Activated B cell treated with CpG ODN at 0.5 μM for 24 hours (primary cell): ENCODE measurements around the gene DONSON. TPM values are rescaled to one million over a fixed set of nuclear protein-coding genes. Genes with fewer than 3 reads are reported as not detected.
A peak's percentile ranks its signal among the peaks of the same experiment; 100 is the strongest.

ENCODE experiments used
- ATAC-seq: fragments of 200-7000 bp; cut with Tn5 transposase; one replicate; pipeline ENCODE4 v1.10.0; 2021; ENCODE audit warnings: low read depth, mild to moderate bottlenecking, moderate library complexity
- CTCF ChIA-PET: fragments of 350-600 bp; sonication (Branson Sonifier 250); formaldehyde crosslinking; loops from one replicate; lab custom pipeline; 2021; ENCODE audit warnings: antibody characterized with exemption; lab: Charles Lee
- POLR2A ChIA-PET: fragments of 350-600 bp; sonication (Branson Sonifier 250); formaldehyde crosslinking; loops from one replicate; lab custom pipeline; 2021; ENCODE audit warnings: antibody characterized with exemption; lab: Charles Lee
- DNase-seq: peaks from one replicate; pipeline ENCODE4 v3.0.0; 2022
- H3K27ac Mint-ChIP-seq: one replicate; pipeline ENCODE4 v1.8.0; 2020; ENCODE audit warnings: mixed read lengths
- H3K27me3 Mint-ChIP-seq: one replicate; pipeline ENCODE4 v1.8.0; 2021; ENCODE audit warnings: mixed read lengths
- H3K36me3 Mint-ChIP-seq: one replicate; pipeline ENCODE4 v1.8.0; 2021; ENCODE audit warnings: low read depth, mixed read lengths
- H3K4me1 Mint-ChIP-seq: one replicate; pipeline ENCODE4 v1.8.0; 2021; ENCODE audit warnings: mixed read lengths
- H3K4me3 Mint-ChIP-seq: one replicate; pipeline ENCODE4 v1.8.0; 2020; ENCODE audit warnings: mild to moderate bottlenecking, mixed read lengths
- H3K9me3 Mint-ChIP-seq: one replicate; pipeline ENCODE4 v1.8.0; 2020; ENCODE audit warnings: mixed read lengths
- CTCF ChIP-seq: fragments of 200-600 bp; IDR thresholded peaks from one replicate; pipeline ENCODE4 v1.8.0; 2022; ENCODE audit warnings: antibody characterized with exemption, mild to moderate bottlenecking
- intact Hi-C: fragments of 100-400 bp; cut with micrococcal nuclease; formaldehyde crosslinking; loops from one replicate; pipeline ENCODE4 v1.15.1; 2024
- total RNA-seq: library from RNA; stranded (reverse); gene quantifications from 2 replicates; pipeline ENCODE4 v1.2.3, GENCODE V29; 2022

DONSON gene
- total RNA-seq, 1 donor from 2014 or later, result 4.4 TPM

- ChIA-PET CTCF (no interaction called here), POLR2A (interaction anchor here (1.2 to 2.3 kb wide), 3 partner anchors 9 to 61 kb away, joined by 3 to 7 read pairs (median 5); partner anchors contain the start of genes DNAJC28, DONSON and SON)
- no peak overlapping the region for H3K27ac Mint-ChIP-seq
- no peak overlapping the region for H3K4me3 Mint-ChIP-seq
- H3K27me3 Mint-ChIP-seq, result no peaks in the 10 kb centered on the region
- H3K36me3 Mint-ChIP-seq, result peaks cover 86% of the 10 kb centered on the region
- intact Hi-C loops, result no loop called here
- peak; percentile 7 for ATAC-seq
- H3K4me1 Mint-ChIP-seq, result peaks cover 27% of the 10 kb centered on the region
- no peak for TF ChIP-seq CTCF
- DNase-seq, result no peak
- H3K9me3 Mint-ChIP-seq, result peaks cover 3% of the 10 kb centered on the region
Observed at GRCh38 chr21:33552093-33552998, 36.1 kb downstream of the DONSON start.

GRCh38 chr21:33551664-33552063, 36.8 kb downstream of the DONSON start:
- ChIA-PET POLR2A (interaction anchor here (0.6 to 2.3 kb wide), 4 partner anchors 9 to 615 kb away, joined by 3 to 7 read pairs (median 4); partner anchors contain the start of genes DNAJC28, DONSON and SON), CTCF (no interaction called here)
- intact Hi-C loops, result no loop called here
- no peak for DNase-seq
- no peak overlapping the region for H3K27ac Mint-ChIP-seq
- H3K9me3 Mint-ChIP-seq, result peaks cover 3% of the 10 kb centered on the region
- peaks cover 25% of the 10 kb centered on the region for H3K4me1 Mint-ChIP-seq
- H3K27me3 Mint-ChIP-seq, result no peaks in the 10 kb centered on the region
- no peak overlapping the region for H3K4me3 Mint-ChIP-seq
- no peak for TF ChIP-seq CTCF
- H3K36me3 Mint-ChIP-seq, result peaks cover 84% of the 10 kb centered on the region
- ATAC-seq, result no peak

GRCh38 chr21:33550772-33551660, 37.5 kb downstream of the DONSON start:
- no peak for ATAC-seq
- H3K4me1 Mint-ChIP-seq, result peaks cover 22% of the 10 kb centered on the region
- no peak for DNase-seq
- POLR2A ChIA-PET, result interaction anchor here (0.6 to 2.3 kb wide), 5 partner anchors 8 to 616 kb away, joined by 3 to 7 read pairs (median 3); partner anchors contain the start of genes DNAJC28, DONSON and SON
- no peak overlapping the region for H3K27ac Mint-ChIP-seq
- TF ChIP-seq CTCF, result no peak
- H3K27me3 Mint-ChIP-seq, result no peaks in the 10 kb centered on the region
- peaks cover 82% of the 10 kb centered on the region for H3K36me3 Mint-ChIP-seq
- H3K4me3 Mint-ChIP-seq, result no peak overlapping the region
- intact Hi-C loops, result no loop called here
- H3K9me3 Mint-ChIP-seq, result peaks cover 3% of the 10 kb centered on the region
- CTCF ChIA-PET, result no interaction called here

GRCh38 chr21:33549848-33550771, 38.4 kb downstream of the DONSON start:
- Mint-ChIP-seq H3K27me3 (no peaks in the 10 kb centered on the region), H3K27ac (no peak overlapping the region), H3K36me3 (peaks cover 75% of the 10 kb centered on the region), H3K4me1 (peaks cover 25% of the 10 kb centered on the region), H3K9me3 (peaks cover 3% of the 10 kb centered on the region), H3K4me3 (no peak overlapping the region)
- TF ChIP-seq CTCF, result no peak
- no peak for ATAC-seq
- ChIA-PET POLR2A (interaction anchor here (0.7 to 1.7 kb wide), 2 partner anchors 38 to 122 kb away, joined by 3 to 5 read pairs; partner anchors contain the start of gene DONSON), CTCF (no interaction called here)
- intact Hi-C loops, result loop anchor here (2.0 kb wide), 1 partner anchor 13 kb away; no protein-coding TSS in a partner anchor
- DNase-seq, result no peak
